Spleen (tissue), 7 donors: ENCODE data around the gene PNO1.

Experiments used
- POLR2AphosphoS5 ChIP-seq, 3 donors: sonication (generic); formaldehyde crosslinking; IDR thresholded peaks; one replicate each; pipeline ENCODE4 v1.5.1; 2017; ENCODE audit warnings: antibody characterized with exemption in 3 of 3
- TF ChIP-seq, protein P1 (sequence below), 11 experiments: fragments of 200-600 bp in 7 of 11; fragments of 450-650 bp in 4 of 11; sonication (generic) in 4 of 11; IDR thresholded peaks in 8 of 11; conservative IDR thresholded peaks in 3 of 11; 1 replicate in 7 of 11; 2 replicates in 4 of 11; pipeline versions ENCODE4 v1.4.0 to v1.8.0; 2016 to 2021; ENCODE audit warnings: antibody characterized with exemption in 11 of 11, inconsistent platforms in 4 of 11, mild to moderate bottlenecking in 1 of 11
- donor health status: DM: no; HTN: no; CAD: no; lungs with moderate emphysema.
- donor health status: DM: no; HTN: no; CAD: no.
- donor health status: DM: no; HTN: no; CAD: no.

DNA sequence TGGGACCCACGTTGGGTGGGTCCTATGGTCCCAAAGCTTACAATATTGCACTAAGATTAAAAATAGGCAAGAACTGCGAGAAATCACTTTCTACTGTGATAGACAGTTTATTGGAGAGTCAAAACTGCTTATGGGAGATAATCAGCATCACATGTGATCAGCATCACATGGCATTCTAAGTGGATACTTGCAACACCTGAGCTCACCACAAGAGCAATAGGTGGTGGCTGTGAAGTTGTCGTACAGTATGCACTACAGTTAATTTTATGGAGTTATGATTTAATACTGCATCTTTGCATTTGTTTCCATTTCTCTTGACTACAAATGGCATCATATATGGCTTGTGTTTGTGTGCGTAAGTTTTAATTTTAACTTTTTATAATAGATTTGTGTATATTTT, 11.6 kb downstream of the PNO1 start:
- TF ChIP-seq, protein P1, sequence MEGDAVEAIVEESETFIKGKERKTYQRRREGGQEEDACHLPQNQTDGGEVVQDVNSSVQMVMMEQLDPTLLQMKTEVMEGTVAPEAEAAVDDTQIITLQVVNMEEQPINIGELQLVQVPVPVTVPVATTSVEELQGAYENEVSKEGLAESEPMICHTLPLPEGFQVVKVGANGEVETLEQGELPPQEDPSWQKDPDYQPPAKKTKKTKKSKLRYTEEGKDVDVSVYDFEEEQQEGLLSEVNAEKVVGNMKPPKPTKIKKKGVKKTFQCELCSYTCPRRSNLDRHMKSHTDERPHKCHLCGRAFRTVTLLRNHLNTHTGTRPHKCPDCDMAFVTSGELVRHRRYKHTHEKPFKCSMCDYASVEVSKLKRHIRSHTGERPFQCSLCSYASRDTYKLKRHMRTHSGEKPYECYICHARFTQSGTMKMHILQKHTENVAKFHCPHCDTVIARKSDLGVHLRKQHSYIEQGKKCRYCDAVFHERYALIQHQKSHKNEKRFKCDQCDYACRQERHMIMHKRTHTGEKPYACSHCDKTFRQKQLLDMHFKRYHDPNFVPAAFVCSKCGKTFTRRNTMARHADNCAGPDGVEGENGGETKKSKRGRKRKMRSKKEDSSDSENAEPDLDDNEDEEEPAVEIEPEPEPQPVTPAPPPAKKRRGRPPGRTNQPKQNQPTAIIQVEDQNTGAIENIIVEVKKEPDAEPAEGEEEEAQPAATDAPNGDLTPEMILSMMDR (IDR thresholded peaks at IDR 0.05 in 8 of 11, conservative IDR thresholded peaks at IDR 0.05 in 3 of 11): no peak
- no peak for TF ChIP-seq POLR2AphosphoS5 (IDR thresholded peaks at IDR 0.05)
